ENCODE data around the gene MCTP1.

Gene MCTP1

DNA sequence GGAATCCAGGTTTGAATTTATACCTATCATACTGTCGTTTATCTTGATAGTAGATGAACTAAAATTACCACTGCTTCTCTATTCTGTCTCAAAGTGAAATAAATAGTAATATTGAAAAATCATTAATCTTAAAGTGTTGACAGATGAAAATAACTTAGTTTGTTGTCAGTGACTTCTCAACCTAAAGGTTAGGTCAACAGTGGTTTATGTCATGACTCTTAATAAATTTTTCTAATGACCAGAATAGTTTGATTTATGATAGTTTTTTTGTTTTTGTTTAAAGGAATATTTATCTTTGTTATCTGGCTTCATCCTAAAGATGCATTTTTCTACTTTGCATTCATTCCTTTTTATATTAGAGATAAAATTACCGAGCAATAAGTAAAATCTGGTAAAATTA is 585.3 kb downstream of the MCTP1 start:
- no peaks in the 10 kb centered on the region for H3K27me3 Mint-ChIP-seq (ENCODE audit: low read depth)
- H3K27ac Mint-ChIP-seq = no peak overlapping the region
- no peak overlapping the region for H3K4me3 Mint-ChIP-seq
- H3K36me3 Mint-ChIP-seq (ENCODE audit: low read depth) = peaks cover 5% of the 10 kb centered on the region
- peaks cover 17% of the 10 kb centered on the region for H3K4me1 Mint-ChIP-seq (ENCODE audit: low read depth)
- no peaks in the 10 kb centered on the region for H3K9me3 Mint-ChIP-seq

DNA sequence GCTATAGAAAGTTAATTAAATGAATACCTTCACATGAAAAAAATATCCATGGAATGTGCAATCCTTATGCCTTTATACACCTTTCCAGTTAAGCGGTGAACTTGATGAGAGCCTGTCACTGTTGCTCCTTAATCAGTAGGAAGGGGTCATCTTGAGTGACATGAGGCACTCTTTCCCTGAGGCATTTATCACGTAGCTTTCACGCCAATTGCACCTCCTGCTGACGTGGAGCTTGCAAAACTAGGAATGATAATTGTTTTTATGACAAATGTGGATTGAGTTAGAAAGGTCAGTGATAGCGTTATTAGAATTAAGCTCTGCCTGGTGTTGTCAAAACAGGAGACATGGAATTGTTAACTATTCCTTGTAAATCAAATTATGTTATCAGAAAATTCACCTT is 586.7 kb downstream of the MCTP1 start:
- Mint-ChIP-seq H3K27ac (no peak overlapping the region), H3K4me3 (no peak overlapping the region), H3K36me3 (ENCODE audit: low read depth) (peaks cover 5% of the 10 kb centered on the region), H3K27me3 (ENCODE audit: low read depth) (no peaks in the 10 kb centered on the region), H3K4me1 (ENCODE audit: low read depth) (peaks cover 21% of the 10 kb centered on the region), H3K9me3 (no peaks in the 10 kb centered on the region)

DNA sequence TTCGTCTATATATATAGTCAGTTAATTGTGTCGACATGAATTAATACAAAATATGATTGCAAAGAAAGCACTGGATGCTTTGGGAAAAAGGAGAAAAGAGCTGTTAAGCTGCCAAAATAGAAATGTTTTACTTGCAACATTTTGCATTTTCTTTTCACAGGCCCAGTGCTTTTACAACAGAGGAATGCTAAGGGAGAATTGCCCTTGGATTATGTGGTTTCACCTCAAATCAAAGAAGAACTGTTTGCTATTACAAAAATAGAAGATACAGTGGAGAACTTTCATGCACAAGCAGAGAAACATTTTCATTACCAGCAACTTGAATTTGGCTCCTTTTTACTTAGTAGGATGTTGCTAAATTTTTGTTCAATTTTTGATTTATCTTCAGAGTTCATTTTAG is 590.2 kb downstream of the MCTP1 start:
- H3K4me1 Mint-ChIP-seq (ENCODE audit: low read depth) = peaks cover 10% of the 10 kb centered on the region
- peaks cover 12% of the 10 kb centered on the region for H3K36me3 Mint-ChIP-seq (ENCODE audit: low read depth)
- no peak overlapping the region for H3K27ac Mint-ChIP-seq
- H3K27me3 Mint-ChIP-seq (ENCODE audit: low read depth) = no peaks in the 10 kb centered on the region
- no peaks in the 10 kb centered on the region for H3K9me3 Mint-ChIP-seq
- H3K4me3 Mint-ChIP-seq = no peak overlapping the region

DNA sequence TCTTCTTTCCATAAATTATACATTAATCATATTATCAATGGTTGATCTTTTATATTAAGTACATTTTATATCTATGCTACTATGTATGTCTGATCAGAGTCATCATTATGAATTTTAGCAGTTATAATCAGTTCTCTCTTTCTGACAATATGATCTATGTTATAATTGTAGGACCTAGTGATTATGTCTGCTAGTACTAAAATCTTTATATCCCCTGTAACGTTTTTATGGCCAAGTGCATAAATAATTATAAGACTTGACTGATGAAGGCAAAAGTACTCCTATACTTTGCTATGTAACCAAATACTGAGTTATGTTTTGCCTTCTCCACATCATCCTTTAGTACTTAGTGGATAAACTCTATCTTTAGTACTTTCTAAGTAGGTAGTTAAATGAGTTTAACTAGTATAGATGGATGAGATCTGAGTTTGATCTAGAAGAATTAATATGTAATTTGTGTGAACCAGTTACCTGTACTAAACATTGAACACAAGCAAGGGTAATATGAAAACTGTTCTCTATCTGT is 591.0 kb downstream of the MCTP1 start:
- no peaks in the 10 kb centered on the region for H3K27me3 Mint-ChIP-seq (ENCODE audit: low read depth)
- H3K36me3 Mint-ChIP-seq (ENCODE audit: low read depth) = peaks cover 15% of the 10 kb centered on the region
- H3K9me3 Mint-ChIP-seq = no peaks in the 10 kb centered on the region
- no peak overlapping the region for H3K27ac Mint-ChIP-seq
- H3K4me3 Mint-ChIP-seq = no peak overlapping the region
- H3K4me1 Mint-ChIP-seq (ENCODE audit: low read depth) = peaks cover 10% of the 10 kb centered on the region

DNA sequence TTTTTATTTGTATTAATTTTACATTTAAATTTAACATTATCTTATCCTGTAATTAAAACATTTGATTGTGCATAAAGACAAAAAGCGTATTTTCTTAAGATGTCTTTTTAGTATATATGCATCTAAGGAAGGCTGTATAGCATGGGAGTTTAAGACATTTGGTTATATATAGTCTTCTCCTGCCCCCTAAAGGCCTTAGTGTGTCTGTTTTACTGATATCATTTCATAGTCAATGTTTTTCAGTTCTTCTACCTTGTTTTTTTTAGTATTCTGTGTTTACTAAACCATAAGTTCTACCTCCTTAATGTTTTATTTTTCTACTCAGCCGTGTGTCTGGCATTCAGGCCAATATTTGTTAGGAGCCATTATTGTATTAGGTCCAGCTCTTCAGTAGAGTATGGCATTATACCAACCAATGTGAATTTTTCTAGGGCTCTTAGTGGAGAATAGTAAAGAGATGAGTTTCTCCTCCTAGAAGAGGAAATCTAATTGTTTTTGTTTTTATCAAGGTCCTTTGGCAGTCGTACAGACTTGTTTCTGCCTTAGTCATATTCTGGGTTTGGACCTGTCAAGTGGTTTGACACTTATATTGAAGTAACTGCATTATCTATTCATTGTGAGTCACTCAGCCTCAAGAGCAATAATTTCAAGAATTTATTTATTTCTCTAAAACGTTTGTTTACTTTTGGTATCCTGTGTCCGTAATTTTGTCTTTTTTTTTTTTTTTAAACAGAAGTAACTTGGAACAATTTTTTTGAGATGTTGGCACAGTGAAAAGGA is 591.7 kb downstream of the MCTP1 start:
- peaks cover 10% of the 10 kb centered on the region for H3K4me1 Mint-ChIP-seq (ENCODE audit: low read depth)
- H3K27ac Mint-ChIP-seq = peak overlapping the region; percentile 10
- H3K36me3 Mint-ChIP-seq (ENCODE audit: low read depth) = peaks cover 18% of the 10 kb centered on the region
- no peak overlapping the region for H3K4me3 Mint-ChIP-seq
- H3K9me3 Mint-ChIP-seq = no peaks in the 10 kb centered on the region
- no peaks in the 10 kb centered on the region for H3K27me3 Mint-ChIP-seq (ENCODE audit: low read depth)

DNA sequence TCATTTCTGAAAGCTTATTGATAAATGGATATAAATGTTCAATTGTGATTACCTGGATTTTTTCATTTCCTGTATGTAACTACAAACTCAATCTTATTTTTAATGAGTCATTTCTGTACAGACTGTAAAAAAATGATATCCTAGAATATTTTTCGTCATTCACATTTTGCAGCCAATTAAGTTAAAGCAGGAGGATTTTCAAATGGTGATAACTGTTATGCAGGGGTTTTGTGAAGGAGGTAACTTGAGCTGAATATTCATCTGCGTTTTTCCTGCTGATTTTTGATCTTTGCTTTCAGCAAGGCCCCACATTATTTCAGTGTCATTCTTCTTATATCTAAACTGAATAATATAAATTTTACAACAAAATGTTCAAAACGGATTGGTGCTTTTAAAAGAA is 592.3 kb downstream of the MCTP1 start:
- Mint-ChIP-seq H3K4me3 (no peak overlapping the region), H3K36me3 (ENCODE audit: low read depth) (peaks cover 18% of the 10 kb centered on the region), H3K27me3 (ENCODE audit: low read depth) (no peaks in the 10 kb centered on the region), H3K27ac (no peak overlapping the region), H3K9me3 (no peaks in the 10 kb centered on the region), H3K4me1 (ENCODE audit: low read depth) (peaks cover 10% of the 10 kb centered on the region)

DNA sequence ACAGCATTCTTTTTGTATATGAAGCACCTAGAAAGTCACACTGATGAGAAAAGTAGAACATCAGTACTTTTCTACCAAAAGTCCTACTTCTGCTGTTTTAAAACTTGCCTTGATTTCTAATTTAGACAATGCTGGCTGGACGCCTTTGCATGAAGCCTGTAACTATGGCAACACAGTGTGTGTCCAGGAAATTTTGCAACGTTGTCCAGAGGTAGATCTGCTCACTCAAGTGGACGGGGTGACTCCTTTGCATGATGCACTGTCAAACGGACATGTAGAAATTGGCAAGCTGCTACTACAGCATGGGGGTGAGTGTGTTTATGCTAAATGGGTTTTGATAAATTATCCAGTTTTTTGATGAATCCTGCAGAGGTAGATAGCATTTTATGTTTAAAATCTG is 592.9 kb downstream of the MCTP1 start:
- peaks cover 10% of the 10 kb centered on the region for H3K4me1 Mint-ChIP-seq (ENCODE audit: low read depth)
- peaks cover 22% of the 10 kb centered on the region for H3K36me3 Mint-ChIP-seq (ENCODE audit: low read depth)
- H3K27ac Mint-ChIP-seq = no peak overlapping the region
- H3K27me3 Mint-ChIP-seq (ENCODE audit: low read depth) = no peaks in the 10 kb centered on the region
- H3K4me3 Mint-ChIP-seq = no peak overlapping the region
- H3K9me3 Mint-ChIP-seq = no peaks in the 10 kb centered on the region

DNA sequence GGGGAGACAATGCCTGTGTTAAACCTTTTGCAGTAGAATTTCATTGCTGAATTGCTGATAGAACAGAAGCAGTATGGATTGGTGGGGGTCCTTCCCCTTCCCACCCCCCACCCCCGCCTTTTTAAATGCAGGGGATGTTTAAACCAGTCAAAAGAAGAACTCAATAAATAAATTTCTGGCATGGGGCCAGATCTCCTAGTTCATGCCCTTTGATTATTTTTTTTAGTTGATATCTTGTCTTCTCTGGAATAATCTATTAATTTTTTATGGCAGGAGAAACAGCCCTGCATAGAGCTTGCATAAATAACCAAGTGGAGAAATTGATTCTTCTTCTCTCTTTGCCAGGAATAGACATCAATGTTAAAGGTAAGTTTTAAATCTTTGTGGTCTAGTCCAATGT is 593.6 kb downstream of the MCTP1 start:
- Mint-ChIP-seq H3K27ac (no peak overlapping the region), H3K36me3 (ENCODE audit: low read depth) (peaks cover 24% of the 10 kb centered on the region)

DNA sequence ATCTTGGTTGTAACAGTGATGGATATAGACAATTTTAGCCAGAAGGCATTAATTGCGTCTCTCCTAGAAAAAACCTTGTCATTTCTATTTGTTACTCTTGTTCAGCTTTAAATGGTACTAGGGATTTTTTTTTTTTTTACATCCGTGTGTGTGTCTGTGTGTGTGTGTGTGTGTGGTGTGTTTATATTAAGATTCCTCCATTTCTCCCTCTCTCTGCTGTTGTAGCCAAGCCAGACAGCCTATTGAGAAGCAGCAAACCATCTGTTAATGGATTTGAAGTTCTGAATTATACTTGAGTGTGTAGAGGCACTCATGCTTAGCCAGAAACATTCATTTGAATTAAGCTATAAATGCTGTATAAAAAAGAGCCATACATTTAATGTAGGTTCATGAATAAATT is 594.1 kb downstream of the MCTP1 start:
- Mint-ChIP-seq H3K4me1 (ENCODE audit: low read depth) (peaks cover 12% of the 10 kb centered on the region), H3K27ac (no peak overlapping the region), H3K36me3 (ENCODE audit: low read depth) (peaks cover 25% of the 10 kb centered on the region), H3K27me3 (ENCODE audit: low read depth) (no peaks in the 10 kb centered on the region), H3K4me3 (no peak overlapping the region), H3K9me3 (no peaks in the 10 kb centered on the region)

More for the DNA sequence above, 593.6 kb downstream of the MCTP1 start:
- H3K4me3 Mint-ChIP-seq = no peak overlapping the region
- no peaks in the 10 kb centered on the region for H3K9me3 Mint-ChIP-seq
- no peaks in the 10 kb centered on the region for H3K27me3 Mint-ChIP-seq (ENCODE audit: low read depth)
- peaks cover 10% of the 10 kb centered on the region for H3K4me1 Mint-ChIP-seq (ENCODE audit: low read depth)

DNA sequence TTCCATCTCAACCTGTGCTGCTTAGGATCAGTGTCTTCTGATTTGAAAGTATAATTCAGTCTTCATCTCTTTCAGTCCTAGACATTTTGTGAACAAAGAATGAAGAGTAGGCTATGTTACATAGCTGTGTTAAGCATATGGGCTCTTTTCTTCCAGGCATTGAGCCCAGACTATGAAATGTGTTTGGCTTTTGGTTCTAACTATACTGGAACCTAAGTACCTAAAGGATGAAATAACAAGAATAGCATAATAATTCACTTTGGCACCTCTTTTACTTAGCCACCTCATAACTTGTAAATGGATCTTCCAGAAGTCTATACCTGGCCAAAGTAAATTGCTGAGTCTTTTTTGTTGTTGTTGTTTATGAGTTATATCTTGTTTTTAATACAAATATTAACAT is 595.0 kb downstream of the MCTP1 start:
- no peaks in the 10 kb centered on the region for H3K9me3 Mint-ChIP-seq
- H3K27me3 Mint-ChIP-seq (ENCODE audit: low read depth) = no peaks in the 10 kb centered on the region
- H3K36me3 Mint-ChIP-seq (ENCODE audit: low read depth) = peaks cover 25% of the 10 kb centered on the region

DNA sequence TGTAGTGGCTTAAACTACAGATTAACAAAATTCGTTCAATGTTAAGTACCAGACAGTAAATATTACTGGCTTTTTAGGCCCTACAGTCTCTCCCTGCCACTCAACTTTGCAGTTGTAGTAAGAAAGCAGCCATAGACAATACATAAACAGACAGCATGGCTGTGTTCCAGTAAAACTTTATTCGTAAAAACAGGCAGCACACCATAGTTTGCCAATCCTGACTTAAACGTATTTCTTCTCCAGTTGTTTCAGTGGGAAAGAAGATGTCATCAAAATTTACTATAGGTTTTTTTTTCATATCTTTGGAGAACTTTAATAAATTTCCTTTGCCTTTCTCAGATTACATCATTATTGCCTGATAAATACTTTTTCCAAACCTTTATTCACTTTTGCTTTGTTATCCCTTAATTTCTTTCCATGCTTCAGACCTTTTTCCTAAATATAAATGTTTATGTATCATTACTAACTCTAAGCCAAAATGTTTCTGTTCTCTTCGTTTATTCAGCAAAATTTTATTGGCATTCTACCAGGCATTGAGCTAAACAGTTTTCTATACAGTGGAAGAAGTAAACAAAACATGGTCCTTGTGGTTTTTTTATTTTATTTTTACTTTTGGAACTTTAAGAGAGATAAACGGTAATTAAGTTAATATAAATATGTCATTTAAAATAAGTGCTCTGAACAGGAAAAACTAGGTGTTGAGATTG is 601.9 kb downstream of the MCTP1 start:
- Mint-ChIP-seq H3K9me3 (no peaks in the 10 kb centered on the region), H3K27ac (no peak overlapping the region), H3K27me3 (ENCODE audit: low read depth) (no peaks in the 10 kb centered on the region), H3K36me3 (ENCODE audit: low read depth) (peaks cover 22% of the 10 kb centered on the region), H3K4me3 (no peak overlapping the region), H3K4me1 (ENCODE audit: low read depth) (peaks cover 2% of the 10 kb centered on the region)

More for the DNA sequence above, 595.0 kb downstream of the MCTP1 start:
- peaks cover 12% of the 10 kb centered on the region for H3K4me1 Mint-ChIP-seq (ENCODE audit: low read depth)
- H3K27ac Mint-ChIP-seq = no peak overlapping the region
- no peak overlapping the region for H3K4me3 Mint-ChIP-seq

DNA sequence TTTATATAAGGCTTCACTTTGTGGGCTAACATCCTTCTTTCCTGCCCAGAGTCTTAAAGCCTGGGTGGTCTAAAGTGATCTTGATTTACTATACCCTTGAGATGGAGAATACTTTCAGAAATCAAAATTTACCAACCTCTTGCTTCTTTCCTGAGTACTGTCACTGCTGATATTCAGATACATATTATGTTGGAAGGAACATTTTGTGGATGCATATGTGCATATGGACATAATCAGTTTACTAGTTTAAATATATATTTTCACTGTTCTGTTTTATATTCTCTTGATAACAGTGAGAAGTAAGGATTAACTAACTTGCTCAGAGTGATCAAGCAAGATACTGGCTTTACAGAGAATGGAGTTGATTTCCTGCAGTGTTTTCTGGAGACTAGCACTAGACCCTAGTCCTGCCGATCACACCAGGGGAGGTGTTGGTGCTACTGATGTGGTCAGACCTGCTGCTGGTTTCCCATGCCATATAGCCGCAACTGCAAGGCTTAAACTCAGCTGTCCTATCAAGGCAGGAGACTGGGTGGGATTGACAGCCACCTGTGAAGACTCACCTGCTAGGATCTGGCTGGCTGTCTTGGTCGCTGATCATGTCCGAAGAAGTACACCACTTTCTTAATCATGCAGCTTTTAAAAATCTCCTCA is 608.8 kb downstream of the MCTP1 start:
- H3K9me3 Mint-ChIP-seq = no peaks in the 10 kb centered on the region

DNA sequence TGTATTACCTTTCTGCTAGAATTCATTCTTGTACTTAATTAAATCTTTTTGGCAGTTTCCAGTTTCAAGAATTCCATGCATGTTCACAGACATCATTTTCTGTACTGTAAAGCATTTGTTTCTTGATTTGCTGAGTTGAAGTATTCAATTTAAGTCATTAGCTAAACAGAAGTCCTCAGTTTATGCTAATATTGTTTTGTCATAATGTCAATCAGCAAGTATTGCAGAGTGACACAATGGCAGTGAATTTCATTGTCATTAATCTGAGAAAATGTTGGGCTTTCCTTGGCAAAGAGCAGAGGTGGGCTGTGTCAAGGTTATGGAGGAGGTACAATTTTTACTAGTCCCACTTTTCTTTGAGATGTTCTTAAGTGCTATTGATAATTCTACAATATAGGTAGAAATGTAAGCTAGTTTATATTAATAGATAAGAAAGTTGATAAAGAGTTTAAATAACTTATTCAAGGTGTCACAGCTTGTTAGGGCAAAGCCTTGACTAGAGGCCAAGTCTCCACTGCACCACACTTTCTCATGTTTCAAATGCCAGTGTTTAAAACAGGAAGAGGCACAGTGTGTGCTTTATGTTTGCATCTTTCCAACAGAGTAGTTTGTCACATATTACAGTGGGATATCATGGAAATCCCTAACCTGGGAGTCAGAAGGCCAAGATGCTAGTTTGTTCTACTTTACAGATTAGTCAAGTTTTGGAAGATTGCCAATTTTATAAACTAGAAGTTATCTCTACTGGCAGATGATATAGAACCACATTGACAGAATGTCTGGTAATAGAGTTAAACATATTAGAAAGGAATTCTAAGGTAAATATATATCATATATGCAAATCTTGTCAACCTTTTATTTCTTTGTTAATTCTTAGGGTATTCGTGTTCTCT is 610.2 kb downstream of the MCTP1 start:
- Mint-ChIP-seq H3K4me1 (ENCODE audit: low read depth) (peaks cover 7% of the 10 kb centered on the region), H3K36me3 (ENCODE audit: low read depth) (peaks cover 23% of the 10 kb centered on the region), H3K9me3 (no peaks in the 10 kb centered on the region), H3K27ac (no peak overlapping the region), H3K4me3 (no peak overlapping the region), H3K27me3 (ENCODE audit: low read depth) (no peaks in the 10 kb centered on the region)

More for the DNA sequence above, 608.8 kb downstream of the MCTP1 start:
- Mint-ChIP-seq H3K4me3 (no peak overlapping the region), H3K27ac (no peak overlapping the region), H3K27me3 (ENCODE audit: low read depth) (no peaks in the 10 kb centered on the region), H3K36me3 (ENCODE audit: low read depth) (peaks cover 23% of the 10 kb centered on the region), H3K4me1 (ENCODE audit: low read depth) (peaks cover 7% of the 10 kb centered on the region)

DNA sequence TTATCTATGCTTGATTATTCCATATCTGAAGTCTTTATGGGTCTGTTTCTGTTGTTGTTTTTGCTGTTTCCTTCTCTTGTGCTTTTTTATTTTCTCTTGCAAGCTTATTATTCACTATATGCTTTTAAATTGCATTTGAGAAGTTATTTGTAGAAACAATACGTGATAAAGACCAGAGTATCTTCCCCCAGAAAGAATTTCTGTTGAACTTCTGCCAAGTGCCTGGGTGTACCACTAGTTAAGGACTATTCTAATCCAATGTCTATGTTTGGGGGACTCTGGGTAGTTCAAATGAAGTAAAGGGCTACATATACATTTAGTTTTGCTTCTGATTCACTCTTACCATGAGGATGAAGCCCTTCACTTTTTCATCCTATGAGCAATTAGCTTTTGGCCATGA is 612.1 kb downstream of the MCTP1 start:
- H3K27me3 Mint-ChIP-seq (ENCODE audit: low read depth) = no peaks in the 10 kb centered on the region
- no peak overlapping the region for H3K27ac Mint-ChIP-seq
- H3K4me3 Mint-ChIP-seq = no peak overlapping the region

More for the DNA sequence above, 612.1 kb downstream of the MCTP1 start:
- peaks cover 8% of the 10 kb centered on the region for H3K4me1 Mint-ChIP-seq (ENCODE audit: low read depth)
- no peaks in the 10 kb centered on the region for H3K9me3 Mint-ChIP-seq
- peaks cover 18% of the 10 kb centered on the region for H3K36me3 Mint-ChIP-seq (ENCODE audit: low read depth)
